Measurements from ENCODE around the gene PCTP.

Gene PCTP

DNA sequence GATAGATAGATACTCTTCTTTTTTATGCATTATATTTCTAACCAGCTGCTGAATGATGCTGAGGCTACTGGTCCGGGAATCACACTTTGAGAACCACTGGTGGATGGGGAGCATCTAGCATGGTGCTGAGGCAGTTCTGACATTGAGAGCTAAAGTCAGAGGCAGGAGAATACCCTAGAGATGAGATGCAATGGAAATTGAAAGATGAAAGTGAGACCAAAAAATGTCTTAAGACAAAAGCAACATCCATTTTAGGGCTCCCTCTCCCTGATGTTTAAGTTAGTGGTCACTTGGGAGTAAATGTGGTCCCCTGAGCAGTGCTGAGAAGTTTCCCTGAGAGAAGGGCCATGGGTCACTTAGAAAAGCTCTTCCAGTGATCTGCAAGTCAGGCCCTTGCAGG is 6.8 kb downstream of the PCTP start:
- no peak for DNase-seq (ENCODE audit: low read depth in 2 of 2)

DNA sequence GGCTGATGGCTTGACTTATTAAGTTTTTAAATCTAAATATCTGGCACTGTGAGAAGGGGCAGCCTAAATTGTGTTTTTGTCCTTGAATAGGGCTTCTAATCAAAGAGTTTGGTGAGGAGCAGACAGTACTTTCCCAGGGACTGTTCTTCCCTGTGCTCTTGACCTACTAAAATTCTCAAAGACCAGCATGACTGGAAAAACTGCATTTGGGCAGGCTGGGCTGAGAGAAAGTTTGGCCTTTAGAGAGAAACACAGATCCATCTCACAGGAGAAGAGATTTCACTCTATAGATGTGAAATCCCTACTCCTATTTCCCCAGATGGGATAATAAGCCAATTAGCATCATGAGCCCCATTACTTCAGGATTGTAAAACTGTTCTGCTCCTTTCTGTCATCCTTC is 7.3 kb downstream of the PCTP start:
- DNase-seq (ENCODE audit: low read depth in 2 of 2) = no peak

DNA sequence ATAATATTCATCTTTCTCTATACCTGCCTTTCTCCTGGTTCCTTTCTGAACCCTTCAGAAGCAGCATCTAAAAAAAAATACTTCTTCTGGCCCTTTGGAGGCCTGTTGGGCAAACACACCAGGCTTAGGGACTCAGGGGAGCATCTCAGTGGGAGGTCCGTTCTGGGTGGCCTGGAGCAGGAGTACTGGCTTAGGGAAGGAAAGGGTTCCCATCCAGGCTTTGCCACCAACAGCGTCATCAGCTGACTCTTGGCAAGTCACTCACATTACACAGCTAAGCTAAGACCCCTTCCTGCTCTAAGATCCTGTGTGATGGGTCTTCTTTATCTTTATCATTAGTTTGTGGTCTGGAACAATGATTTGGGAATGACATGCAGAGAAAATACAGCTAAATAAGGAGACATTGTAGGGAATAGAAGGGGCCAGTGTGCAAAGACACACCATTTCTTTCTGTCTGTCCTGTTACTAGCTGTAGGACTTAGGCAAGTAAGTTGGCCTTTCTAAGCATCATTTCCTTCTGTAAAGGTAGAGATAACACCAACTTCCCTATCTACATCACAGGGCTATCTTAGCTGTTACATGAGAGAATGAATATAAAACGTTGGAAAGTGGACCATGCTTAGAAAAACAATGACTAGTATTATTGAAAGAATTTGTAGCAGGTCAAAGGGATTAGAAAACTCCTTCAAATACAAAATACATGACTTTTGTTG is 9.9 kb downstream of the PCTP start:
- DNase-seq (ENCODE audit: low read depth in 2 of 2) = no peak

DNA sequence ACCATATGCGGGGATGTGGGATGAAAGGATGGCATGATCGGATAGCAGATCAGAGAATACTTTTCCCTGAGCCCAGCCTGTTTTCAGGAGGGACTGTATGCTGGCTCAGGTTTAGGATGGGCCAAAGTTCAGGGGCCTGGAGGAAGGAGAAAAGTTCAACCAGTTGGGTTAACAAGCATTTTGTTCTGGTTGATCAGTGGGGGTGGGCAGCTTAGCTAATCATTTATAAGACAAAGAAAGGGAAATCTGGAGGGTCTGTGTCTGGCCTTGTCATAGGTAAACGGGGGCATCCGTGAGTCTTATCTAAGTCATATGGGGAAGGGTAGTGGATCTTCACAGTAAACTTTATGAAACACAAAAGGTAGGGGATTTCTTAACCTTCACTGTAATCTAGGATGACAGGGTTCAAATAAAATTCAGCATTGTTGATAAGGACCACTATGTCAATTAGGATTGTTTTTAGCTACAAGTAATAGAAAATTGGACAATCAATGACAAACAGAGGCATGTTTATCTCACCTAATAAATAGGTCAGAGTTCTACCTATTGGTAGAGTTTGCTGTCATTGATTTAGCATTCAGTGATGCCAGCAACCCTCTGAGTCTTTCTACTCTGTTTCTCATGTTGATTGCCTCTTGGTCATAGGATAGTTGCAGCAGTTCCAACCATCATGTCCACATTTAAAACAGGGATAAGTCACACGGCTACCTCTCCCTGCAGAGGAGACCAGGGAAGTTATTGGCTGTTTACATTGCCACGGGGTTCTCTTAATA is 11.4 kb downstream of the PCTP start:
- DNase-seq (ENCODE audit: low read depth in 2 of 2) = no peak

DNA sequence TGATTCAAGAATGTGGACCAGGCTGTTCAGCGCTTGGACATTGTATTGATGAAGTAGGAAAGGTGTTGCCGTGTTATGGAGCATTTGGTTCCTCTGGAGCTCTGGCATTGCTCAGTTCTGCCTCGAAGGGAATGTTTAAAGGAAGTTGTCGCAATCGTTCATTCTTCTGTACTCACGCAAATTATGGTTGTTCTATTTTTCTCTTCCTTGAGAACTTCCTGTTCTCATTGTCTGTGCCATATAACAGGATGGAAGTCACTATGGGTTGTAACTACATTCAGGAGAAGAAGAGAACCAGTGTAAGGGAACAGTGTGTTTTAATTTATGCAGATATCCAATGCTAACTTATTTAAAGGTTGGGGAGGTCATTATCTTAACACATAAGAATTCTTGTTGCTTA is 13.0 kb downstream of the PCTP start:
- no peak for DNase-seq (ENCODE audit: low read depth in 2 of 2)

DNA sequence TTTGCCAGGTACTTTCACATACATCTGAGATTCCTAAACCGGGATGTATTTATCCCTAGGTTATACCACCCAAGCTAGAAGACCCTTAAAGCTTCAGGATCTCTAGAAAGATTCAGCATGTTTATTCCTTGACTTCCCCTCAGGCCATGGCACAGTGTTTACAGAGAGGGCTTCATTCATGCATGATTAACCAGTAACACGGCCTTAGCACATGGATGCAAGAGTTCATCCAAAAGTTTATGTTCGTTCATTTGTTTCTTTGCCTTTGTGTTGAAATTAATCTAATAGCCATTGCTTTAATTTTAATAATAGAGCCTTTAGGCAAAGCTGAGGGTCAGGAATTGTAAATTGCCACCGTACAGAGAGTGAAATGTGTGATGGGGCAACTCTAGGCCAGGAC is 13.8 kb downstream of the PCTP start:
- no peak for DNase-seq (ENCODE audit: low read depth in 2 of 2)

DNA sequence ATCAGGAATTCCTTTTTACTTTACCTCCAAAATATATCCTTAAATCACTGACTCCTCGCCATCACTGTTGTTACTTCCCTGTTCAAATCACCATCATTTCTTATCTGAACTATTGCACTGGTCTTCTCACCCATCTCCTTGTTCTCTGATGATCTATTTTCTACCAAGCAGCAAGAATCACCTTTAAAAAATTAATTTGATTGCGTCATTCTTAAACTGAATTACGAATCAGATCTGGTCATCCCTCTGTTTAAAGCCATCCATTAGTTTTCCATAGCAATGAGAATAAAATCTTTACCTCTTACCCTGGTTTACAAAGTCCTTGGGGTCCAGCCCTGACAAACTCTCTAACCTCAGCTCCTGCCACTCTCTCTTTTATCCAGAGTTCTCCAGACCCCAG is 14.6 kb downstream of the PCTP start:
- DNase-seq (ENCODE audit: low read depth in 2 of 2) = no peak

DNA sequence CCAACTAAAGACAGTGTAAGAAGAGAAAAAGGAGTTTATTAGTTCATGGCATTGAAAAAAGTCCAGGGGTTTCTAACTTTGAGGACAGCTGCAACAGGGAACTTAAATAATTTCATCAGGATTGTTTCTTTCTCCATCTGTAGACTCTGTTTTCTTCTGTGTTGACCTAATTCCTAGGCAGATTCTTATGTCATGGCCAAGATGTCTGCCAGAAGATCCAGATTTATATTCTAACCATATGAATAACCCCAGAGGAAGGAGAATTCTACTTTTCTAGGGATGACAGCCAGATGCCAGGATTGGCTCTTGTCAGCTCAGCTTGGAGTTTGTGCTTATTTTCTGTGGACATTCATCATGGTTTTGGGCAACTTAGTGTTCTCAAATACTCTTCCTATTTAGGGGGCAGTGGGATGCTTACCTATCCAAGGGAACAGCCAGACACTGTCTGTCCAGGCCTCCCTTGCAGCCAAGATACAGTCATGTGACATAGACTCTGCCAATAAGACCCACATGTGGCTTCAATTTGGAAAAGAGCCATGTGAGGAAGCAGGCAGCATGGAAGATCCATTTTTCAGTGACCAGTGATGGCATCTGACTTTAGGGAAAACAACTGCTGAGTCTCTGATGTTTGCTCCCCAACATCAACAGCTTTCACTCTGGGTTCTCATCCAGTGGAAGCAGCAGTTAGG is 18.2 kb downstream of the PCTP start:
- no peak for DNase-seq (ENCODE audit: low read depth in 2 of 2)

DNA sequence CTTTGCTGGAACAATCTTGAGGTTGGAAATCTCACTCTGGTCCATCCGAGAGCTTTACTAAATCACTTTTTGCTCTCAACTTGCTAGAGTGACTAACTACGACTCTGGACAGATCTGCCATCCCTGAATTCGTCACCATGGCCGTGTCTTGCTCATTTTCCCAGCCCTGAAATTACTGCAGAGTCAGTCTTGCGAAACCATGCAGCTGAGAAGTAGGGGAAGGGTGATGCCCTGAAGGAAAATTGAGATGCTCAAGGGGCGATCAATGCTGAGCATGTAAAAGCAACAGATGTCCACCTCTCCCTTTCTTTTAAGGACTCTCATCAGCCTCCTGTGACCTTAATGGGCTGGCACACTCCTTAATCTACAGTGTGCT is 18.8 kb downstream of the PCTP start:
- no peak for DNase-seq (ENCODE audit: low read depth in 2 of 2)

DNA sequence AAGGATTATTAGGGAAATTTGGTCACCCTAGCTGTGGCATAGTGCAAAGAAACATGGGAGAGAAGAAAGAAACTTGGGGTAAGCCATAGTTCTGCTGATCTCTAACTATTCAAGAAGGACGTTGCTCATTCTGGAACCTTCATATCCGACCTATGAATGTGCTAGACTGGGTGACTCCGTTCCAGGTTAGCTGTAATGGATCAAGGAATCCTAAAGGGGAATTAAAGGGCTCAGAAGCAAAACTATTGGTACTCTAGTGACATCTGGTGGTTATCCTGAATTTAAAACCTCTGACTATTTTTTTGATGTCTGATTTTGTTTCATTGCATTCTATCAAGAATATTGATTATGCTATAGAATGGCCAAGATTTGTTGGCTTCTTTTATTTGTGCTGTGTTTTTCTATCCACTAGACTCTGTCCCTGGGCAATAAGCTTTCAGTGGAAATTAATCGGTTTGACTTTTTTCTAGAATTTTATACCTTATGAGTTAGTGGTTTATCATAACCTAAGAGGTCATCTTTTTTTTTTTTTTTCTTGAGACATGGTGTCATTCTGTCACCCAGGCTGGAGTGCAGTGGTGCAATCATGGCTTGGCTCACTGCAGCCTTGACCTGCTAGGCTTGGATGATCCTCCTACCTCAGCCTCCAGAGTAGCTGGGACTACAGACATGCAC is 19.5 kb downstream of the PCTP start:
- DNase-seq (ENCODE audit: low read depth in 2 of 2) = no peak

DNA sequence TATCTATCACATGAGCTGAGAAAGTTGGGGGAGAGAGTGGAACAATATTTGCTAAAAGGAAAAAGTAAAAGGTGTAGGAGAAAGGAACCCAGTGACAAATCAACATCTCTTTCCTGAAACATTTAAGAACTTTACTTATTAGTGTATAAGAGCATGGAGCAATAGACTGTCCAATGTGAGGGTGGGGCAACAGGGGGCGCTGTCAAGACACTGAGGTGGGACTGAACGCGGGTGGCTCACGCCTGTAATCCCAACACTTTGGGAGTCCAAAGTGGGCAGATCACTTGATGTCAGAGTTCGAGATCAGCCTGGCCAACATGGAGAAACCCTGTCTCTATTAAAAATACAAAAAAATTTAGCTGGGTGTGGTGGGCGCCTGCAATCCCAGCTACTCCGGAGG is 21.2 kb downstream of the PCTP start:
- DNase-seq (ENCODE audit: low read depth in 2 of 2) = no peak

DNA sequence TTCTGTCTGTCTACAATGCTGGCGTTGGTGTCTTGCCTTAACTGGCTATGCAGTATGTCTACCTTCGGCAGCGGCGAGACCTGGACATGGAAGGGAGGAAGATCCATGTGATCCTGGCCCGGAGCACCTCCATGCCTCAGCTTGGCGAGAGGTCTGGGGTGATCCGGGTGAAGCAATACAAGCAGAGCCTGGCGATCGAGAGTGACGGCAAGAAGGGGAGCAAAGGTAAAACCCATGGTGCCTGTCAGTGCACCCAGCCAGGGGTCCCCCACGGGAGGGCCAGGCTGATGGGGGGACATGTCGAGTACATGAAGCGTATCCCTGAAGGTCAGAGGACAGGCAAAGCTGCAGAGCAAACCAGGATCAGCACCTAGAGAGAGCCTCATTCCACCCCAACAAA is 22.8 kb downstream of the PCTP start:
- no peak for DNase-seq (ENCODE audit: low read depth in 2 of 2)

DNA sequence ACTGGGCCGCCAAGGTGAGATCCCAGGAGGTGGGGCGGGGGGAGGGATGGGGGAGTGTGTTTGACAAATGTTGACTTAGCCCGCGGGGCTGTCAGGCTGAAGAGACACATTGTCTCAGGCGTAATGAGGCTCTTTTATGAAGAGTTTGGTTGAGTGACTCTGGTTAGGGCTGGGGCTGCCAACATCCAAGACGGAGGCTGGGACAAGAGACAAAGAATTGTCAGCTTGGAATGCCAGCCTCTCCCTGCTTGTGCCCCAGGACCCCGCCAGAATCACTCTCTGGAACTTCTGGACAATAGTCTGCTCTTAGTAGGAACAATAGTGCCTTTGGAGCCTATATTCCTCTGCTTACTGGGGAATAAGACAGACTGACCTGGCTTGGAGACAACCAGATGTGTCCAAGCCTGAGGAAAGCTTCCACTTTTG is 24.0 kb downstream of the PCTP start:
- no peak for DNase-seq (ENCODE audit: low read depth in 2 of 2)

DNA sequence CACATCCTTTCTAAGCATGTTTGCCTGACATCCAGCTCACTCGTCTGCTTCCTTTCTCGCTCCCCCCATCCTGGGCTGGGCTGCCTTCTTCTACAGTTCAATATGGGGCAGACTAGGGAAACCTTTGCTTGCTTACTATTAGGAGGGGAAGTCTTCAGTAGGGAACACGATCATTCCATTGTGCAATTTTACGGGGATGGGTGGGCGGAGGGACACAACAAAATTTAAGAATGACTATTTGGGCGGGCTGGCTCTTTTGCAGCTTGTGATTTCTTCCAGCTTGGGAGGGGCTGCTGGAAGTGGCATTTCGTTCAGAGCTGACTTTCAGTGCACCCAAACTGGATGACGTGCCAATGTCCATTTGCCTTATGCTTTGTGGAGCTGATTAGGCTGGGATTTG is 25.4 kb downstream of the PCTP start:
- no peak for DNase-seq (ENCODE audit: low read depth in 2 of 2)

DNA sequence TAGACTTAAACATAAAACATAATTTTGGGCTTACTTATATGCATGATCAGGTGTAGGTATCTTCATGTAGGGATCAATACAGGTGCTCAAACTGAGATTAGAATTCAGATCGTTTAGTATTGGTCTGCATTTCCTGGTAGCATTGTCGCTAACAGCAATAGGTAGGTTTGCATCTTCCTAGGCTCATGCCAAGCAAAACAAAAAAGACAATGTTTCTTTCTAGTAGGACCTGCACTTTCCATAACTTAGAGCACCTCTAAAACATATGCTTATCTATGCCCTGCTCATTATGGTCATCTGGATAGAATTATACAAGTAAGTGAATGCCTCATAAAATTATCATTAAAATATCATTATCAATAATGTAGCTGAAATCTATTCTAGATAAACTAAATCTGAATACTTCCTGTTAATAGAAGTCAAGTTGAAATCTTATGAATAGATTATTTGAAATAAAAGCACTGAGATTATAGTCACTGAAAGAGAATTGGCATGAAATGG is 26.7 kb downstream of the PCTP start:
- no peak for DNase-seq (ENCODE audit: low read depth in 2 of 2)

DNA sequence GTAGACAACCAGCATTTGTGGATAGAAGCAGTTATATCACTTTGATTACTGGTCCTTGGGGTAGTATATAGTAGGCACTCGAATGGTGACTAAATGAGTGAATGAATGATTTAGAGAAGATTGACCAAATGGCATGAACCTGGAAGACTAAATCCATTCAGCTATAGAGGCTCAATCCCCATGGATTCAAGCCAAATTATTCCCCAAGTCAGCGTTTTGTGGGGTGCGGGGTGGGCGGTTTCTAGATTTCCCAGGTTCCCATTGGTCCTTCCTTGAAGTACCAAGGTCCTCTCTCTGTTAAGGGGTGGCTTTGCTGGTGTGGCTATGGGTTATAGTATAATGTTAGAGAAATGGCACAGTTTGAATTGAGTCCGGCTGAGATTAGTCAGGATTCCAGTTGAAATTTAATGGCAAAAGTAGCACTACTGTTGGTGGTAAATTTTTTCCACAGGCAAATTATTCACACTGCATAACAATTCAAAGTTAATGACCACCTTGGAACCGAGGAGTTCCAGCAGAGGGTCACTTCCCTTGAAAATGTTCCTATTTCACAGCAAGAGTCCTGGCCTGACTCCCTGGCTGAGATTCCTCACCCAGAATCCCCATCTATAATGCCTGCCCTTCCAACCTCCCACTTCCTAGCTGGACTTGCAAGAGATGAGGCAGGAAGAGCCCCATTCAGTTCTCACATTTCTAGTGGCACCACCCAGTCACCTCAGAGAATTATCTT is 27.7 kb downstream of the PCTP start:
- DNase-seq (ENCODE audit: low read depth in 2 of 2) = no peak

DNA sequence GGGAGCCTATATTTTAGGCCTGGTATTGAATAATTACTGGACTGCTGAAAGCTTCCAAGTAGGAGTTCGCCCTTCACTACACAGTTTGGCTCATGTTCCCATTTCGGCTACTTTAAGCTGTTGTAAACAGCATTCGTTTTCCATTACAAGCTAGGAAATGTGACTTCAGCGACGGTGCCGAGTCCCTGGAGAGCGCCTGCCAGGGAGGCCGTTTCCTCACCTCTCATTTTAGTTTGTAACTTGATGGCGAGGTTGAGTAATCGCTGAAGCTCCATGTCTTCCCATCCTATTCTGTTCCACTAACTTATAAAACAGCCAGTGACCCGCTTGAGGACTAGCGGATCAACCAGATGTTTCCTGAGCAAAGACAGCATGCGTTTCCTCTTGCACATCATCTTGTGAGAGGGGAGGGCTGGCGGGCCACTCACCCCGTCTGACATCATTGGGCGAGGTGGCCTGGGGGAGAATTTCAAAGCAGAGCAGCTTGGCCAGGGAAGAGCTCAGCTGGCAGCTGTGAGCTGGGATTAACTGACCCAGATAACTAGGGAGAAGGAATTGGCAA is 32.9 kb downstream of the PCTP start:
- DNase-seq (ENCODE audit: low read depth in 2 of 2) = no peak

DNA sequence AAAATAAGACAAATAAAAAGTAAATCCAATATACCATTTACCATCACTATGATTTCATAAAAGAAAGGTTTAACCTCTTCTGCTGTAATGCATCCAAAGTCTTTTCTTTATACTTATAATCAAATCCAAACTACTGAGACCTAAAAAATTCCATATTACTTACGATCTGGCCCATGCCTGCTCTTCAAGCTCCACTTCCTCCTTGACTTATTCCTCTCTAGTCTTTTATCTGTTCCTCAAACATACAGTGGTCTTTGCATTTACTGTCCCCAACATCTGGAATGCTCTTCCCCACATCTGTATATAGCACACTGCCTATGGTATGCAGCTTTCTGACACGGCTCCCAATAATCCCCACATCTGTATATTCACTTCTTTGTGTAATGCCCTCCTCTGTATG is 33.8 kb downstream of the PCTP start:
- no peak for DNase-seq (ENCODE audit: low read depth in 2 of 2)

DNA sequence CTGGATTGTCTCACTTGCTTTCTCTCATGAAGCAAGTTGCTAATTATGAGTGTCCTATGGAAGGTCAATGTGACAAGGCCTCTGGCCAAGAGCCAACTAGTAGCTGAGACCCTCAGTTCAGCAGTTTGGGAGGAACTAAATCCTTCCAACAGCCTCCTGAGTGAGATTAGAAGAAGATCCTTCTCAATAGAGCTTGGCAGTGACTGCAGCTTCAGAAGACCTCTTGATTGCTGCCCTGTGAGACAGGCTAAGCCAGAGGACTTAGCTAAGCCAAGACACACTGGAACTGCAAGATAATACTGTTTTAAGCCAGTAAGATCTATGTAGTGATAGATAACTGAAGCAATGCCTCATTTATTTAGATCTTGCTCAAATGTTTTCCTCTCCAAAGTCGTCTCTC is 34.3 kb downstream of the PCTP start:
- DNase-seq (ENCODE audit: low read depth in 2 of 2) = no peak

DNA sequence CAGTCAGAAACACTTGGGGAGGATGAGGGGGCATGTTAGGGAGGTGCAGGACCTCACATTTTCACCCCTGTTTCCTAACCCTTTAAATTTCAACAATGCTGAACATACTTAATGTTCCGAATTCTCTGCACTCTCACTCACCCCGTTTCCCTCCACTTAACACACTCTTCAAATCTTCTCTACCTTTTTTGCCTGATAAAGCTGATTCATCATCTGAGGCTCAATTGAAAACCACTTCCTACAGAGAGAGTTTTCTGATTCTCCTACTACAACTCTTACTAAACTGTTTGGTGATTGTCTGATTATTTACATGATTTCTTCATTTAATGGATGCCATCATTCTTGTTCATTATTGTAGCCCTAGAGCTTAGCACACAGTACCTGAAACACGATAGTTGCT is 42.4 kb downstream of the PCTP start:
- no peak for DNase-seq (ENCODE audit: low read depth in 2 of 2)
